HCT116 (cell line): Measurements from ENCODE around the gene USP3.

Experiments
- EZH2 ChIP-seq: fragments of 200-600 bp; sonication (generic); IDR thresholded peaks from 2 replicates; pipeline ENCODE4 v1.6.1; 2017; ENCODE audit warnings: antibody characterized with exemption, mixed run types
- JUND ChIP-seq: IDR thresholded peaks from 2 replicates; pipeline ENCODE4 v1.6.1; 2012
- POLR2A ChIP-seq: IDR thresholded peaks from 2 replicates; pipeline ENCODE4 v1.7.0; 2011; ENCODE audit warnings: borderline replicate concordance; ENCODE audit not compliant: insufficient read depth, insufficient read length; ENCODE audit errors: extremely low read depth
- POLR2AphosphoS5 ChIP-seq: IDR thresholded peaks from 2 replicates; pipeline ENCODE4 v1.6.1; 2011; ENCODE audit warnings: mild to moderate bottlenecking, low read depth, low read length, moderate library complexity
- SP1 ChIP-seq: IDR thresholded peaks from 2 replicates; pipeline ENCODE4 v1.6.1; 2012; ENCODE audit warnings: low read depth
- SRF ChIP-seq: IDR thresholded peaks from 2 replicates; pipeline ENCODE4 v1.6.1; 2012; ENCODE audit warnings: low read depth
- YY1 ChIP-seq: IDR thresholded peaks from 2 replicates; pipeline ENCODE4 v1.6.1; 2011; ENCODE audit warnings: low read length, low read depth, moderate library complexity, mild to moderate bottlenecking; ENCODE audit not compliant: insufficient replicate concordance; ENCODE audit errors: extremely low read depth
- ZFX ChIP-seq: fragments of 450-650 bp; IDR thresholded peaks from 2 replicates; pipeline ENCODE4 v1.6.1; 2017
- ZNF274 ChIP-seq: fragments of 200-500 bp; sonication (Bioruptor generic); IDR thresholded peaks from 2 replicates; pipeline ENCODE4 v1.6.1; 2014; ENCODE audit warnings: mild to moderate bottlenecking, low read depth, low read length, inconsistent platforms
- TF ChIP-seq, protein P1 (sequence below), 3 experiments: fragments of 200-600 bp in 1 of 3; sonication (generic) in 1 of 3; IDR thresholded peaks in 2 of 3; conservative IDR thresholded peaks in 1 of 3; 2 replicates each; pipeline ENCODE4 v1.5.1; 2012 to 2017; ENCODE audit warnings: low read depth in 2 of 3, low read length in 2 of 3, antibody characterized with exemption in 1 of 3, borderline replicate concordance in 1 of 3, control low read depth in 1 of 3, mild to moderate bottlenecking in 1 of 3, mixed read lengths in 1 of 3, mixed run types in 1 of 3, moderate library complexity in 1 of 3; ENCODE audit not compliant: insufficient read depth in 1 of 3
- TF ChIP-seq, protein P2 (sequence below): IDR thresholded peaks from 2 replicates; pipeline ENCODE4 v1.6.1; 2011; ENCODE audit warnings: mild to moderate bottlenecking, low read length, moderate library complexity; ENCODE audit not compliant: insufficient replicate concordance; ENCODE audit errors: extremely low read depth
- TF ChIP-seq, protein P3 (sequence below): IDR thresholded peaks from 2 replicates; pipeline ENCODE4 v1.6.1; 2012; ENCODE audit warnings: low read depth

DNA sequence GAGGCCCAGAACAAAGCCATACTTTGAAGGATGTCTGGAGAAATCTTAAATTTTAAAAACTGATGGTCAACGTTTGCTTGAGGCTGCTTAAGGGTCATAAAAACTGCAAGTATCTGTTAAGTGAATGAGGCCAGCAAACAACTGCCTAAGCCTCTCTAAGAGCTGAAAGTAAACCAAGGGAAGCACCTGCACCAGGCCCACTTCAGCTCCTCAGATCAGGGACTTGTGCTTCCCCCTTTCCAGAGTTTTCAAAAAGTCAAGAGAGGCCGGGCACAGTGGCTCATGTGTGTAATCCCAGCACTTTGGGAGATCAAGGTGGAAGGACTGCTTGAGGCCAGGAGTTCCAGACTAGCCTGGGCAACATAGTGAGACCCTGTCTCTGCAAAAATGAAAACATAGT, 101.9 kb downstream of the USP3 start:
- TF ChIP-seq, protein P1, sequence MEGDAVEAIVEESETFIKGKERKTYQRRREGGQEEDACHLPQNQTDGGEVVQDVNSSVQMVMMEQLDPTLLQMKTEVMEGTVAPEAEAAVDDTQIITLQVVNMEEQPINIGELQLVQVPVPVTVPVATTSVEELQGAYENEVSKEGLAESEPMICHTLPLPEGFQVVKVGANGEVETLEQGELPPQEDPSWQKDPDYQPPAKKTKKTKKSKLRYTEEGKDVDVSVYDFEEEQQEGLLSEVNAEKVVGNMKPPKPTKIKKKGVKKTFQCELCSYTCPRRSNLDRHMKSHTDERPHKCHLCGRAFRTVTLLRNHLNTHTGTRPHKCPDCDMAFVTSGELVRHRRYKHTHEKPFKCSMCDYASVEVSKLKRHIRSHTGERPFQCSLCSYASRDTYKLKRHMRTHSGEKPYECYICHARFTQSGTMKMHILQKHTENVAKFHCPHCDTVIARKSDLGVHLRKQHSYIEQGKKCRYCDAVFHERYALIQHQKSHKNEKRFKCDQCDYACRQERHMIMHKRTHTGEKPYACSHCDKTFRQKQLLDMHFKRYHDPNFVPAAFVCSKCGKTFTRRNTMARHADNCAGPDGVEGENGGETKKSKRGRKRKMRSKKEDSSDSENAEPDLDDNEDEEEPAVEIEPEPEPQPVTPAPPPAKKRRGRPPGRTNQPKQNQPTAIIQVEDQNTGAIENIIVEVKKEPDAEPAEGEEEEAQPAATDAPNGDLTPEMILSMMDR (IDR thresholded peaks at IDR 0.05 in 2 of 3, conservative IDR thresholded peaks at IDR 0.05 in 1 of 3; ENCODE audit: borderline replicate concordance in 1 of 3, insufficient read depth in 1 of 3, low read depth in 2 of 3, low read length in 2 of 3): no peak
- TF ChIP-seq YY1 (no peak), ZNF274 (no peak), ZFX (no peak), EZH2 (no peak), POLR2A (no peak), SP1 (no peak), POLR2AphosphoS5 (no peak), JUND (no peak), SRF (no peak)
- TF ChIP-seq, protein P2, sequence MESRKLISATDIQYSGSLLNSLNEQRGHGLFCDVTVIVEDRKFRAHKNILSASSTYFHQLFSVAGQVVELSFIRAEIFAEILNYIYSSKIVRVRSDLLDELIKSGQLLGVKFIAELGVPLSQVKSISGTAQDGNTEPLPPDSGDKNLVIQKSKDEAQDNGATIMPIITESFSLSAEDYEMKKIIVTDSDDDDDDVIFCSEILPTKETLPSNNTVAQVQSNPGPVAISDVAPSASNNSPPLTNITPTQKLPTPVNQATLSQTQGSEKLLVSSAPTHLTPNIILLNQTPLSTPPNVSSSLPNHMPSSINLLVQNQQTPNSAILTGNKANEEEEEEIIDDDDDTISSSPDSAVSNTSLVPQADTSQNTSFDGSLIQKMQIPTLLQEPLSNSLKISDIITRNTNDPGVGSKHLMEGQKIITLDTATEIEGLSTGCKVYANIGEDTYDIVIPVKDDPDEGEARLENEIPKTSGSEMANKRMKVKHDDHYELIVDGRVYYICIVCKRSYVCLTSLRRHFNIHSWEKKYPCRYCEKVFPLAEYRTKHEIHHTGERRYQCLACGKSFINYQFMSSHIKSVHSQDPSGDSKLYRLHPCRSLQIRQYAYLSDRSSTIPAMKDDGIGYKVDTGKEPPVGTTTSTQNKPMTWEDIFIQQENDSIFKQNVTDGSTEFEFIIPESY: no peak
- TF ChIP-seq, protein P3, sequence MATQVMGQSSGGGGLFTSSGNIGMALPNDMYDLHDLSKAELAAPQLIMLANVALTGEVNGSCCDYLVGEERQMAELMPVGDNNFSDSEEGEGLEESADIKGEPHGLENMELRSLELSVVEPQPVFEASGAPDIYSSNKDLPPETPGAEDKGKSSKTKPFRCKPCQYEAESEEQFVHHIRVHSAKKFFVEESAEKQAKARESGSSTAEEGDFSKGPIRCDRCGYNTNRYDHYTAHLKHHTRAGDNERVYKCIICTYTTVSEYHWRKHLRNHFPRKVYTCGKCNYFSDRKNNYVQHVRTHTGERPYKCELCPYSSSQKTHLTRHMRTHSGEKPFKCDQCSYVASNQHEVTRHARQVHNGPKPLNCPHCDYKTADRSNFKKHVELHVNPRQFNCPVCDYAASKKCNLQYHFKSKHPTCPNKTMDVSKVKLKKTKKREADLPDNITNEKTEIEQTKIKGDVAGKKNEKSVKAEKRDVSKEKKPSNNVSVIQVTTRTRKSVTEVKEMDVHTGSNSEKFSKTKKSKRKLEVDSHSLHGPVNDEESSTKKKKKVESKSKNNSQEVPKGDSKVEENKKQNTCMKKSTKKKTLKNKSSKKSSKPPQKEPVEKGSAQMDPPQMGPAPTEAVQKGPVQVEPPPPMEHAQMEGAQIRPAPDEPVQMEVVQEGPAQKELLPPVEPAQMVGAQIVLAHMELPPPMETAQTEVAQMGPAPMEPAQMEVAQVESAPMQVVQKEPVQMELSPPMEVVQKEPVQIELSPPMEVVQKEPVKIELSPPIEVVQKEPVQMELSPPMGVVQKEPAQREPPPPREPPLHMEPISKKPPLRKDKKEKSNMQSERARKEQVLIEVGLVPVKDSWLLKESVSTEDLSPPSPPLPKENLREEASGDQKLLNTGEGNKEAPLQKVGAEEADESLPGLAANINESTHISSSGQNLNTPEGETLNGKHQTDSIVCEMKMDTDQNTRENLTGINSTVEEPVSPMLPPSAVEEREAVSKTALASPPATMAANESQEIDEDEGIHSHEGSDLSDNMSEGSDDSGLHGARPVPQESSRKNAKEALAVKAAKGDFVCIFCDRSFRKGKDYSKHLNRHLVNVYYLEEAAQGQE: no peak
